Esophagus squamous epithelium (tissue), 4 donors: Measurements from ENCODE around the gene CPXM1.

ENCODE experiments used
- CTCF ChIP-seq, 6 experiments: fragments of 450-650 bp in 4 of 6; fragments of 200-600 bp in 2 of 6; sonication (generic) in 2 of 6; IDR thresholded peaks; one replicate each; pipeline ENCODE4 v1.5.1; 2016 to 2019; ENCODE audit warnings: antibody characterized with exemption in 6 of 6, mild to moderate bottlenecking in 4 of 6, moderate library complexity in 4 of 6
- POLR2A ChIP-seq, 4 donors: fragments of 450-650 bp; IDR thresholded peaks; one replicate each; pipeline ENCODE4 v1.6.1; 2017; ENCODE audit warnings: antibody characterized with exemption in 4 of 4, mild to moderate bottlenecking in 4 of 4, moderate library complexity in 3 of 4

GRCh38 chr20:2757969-2758368 lies 42.5 kb downstream of the CPXM1 start:
- TF ChIP-seq POLR2A (IDR thresholded peaks at IDR 0.05) (no peak), CTCF (IDR thresholded peaks at IDR 0.05) (no peak)
